CD4-positive, CD25-positive, alpha-beta regulatory T cell (primary cell): ENCODE data around the gene IER2. TPM values are rescaled to one million over a fixed set of nuclear protein-coding genes. Genes with fewer than 3 reads are reported as not detected.
A peak's percentile ranks its signal among the peaks of the same experiment; 100 is the strongest.

Experiments used
- ATAC-seq, 2 donors: fragments of 150-1000 bp; cut with Tn5 transposase; one replicate each; pipeline ENCODE4 v1.10.0; 2021; ENCODE audit warnings: low read depth in 2 of 2, moderate number of reproducible peaks in 2 of 2, moderate library complexity in 1 of 2
- DNase-seq, 3 donors: peaks; one replicate each; pipeline versions ENCODE4 v3.0.0 to v3.0.0-alpha.2; 2012 to 2022; ENCODE audit warnings: mixed read lengths in 1 of 3
- H3K27ac ChIP-seq: one replicate; pipeline ENCODE4 v1.7.0; 2013; ENCODE audit warnings: mild to moderate bottlenecking, low read length; ENCODE audit not compliant: insufficient read depth, poor library complexity, severe bottlenecking
- H3K27me3 ChIP-seq: one replicate; pipeline ENCODE4 v1.7.0; 2013; ENCODE audit warnings: low read length; ENCODE audit not compliant: control insufficient read depth, insufficient read depth
- H3K36me3 ChIP-seq: one replicate; pipeline ENCODE4 v1.7.0; 2013; ENCODE audit warnings: mild to moderate bottlenecking, low read length, moderate library complexity; ENCODE audit not compliant: control insufficient read depth, insufficient read depth
- H3K4me1 ChIP-seq: 2 replicates; pipeline ENCODE4 v1.7.0; 2013; ENCODE audit warnings: mild to moderate bottlenecking, low read length; ENCODE audit not compliant: insufficient read depth, control insufficient read depth, poor library complexity, severe bottlenecking
- H3K4me3 ChIP-seq: one replicate; pipeline ENCODE4 v1.7.0; 2013; ENCODE audit warnings: low read depth, mild to moderate bottlenecking, low read length, moderate library complexity
- H3K9me3 ChIP-seq, 2 experiments: 1 replicate in 1 of 2; 2 replicates in 1 of 2; pipeline ENCODE4 v1.7.0; 2013; ENCODE audit warnings: low read length in 2 of 2, mild to moderate bottlenecking in 1 of 2, moderate library complexity in 1 of 2; ENCODE audit not compliant: control insufficient read depth in 2 of 2
- H3K27ac Mint-ChIP-seq, 3 donors: one replicate each; pipeline ENCODE4 v1.8.0; 2020 to 2022; ENCODE audit warnings: mild to moderate bottlenecking in 3 of 3, mixed read lengths in 3 of 3, moderate library complexity in 2 of 3
- H3K27me3 Mint-ChIP-seq: one replicate; pipeline ENCODE4 v1.8.0; 2022; ENCODE audit warnings: mild to moderate bottlenecking, mixed read lengths
- H3K36me3 Mint-ChIP-seq: one replicate; pipeline ENCODE4 v1.8.0; 2020; ENCODE audit warnings: mixed read lengths
- H3K4me1 Mint-ChIP-seq, 4 donors: one replicate each; pipeline ENCODE4 v1.8.0; 2020 to 2022; ENCODE audit warnings: mixed read lengths in 4 of 4, mild to moderate bottlenecking in 1 of 4
- H3K4me3 Mint-ChIP-seq, 4 donors: one replicate each; pipeline ENCODE4 v1.8.0; 2020 to 2022; ENCODE audit warnings: mild to moderate bottlenecking in 4 of 4, mixed read lengths in 4 of 4, moderate library complexity in 3 of 4
- H3K9me3 Mint-ChIP-seq, 7 donors: one replicate each; pipeline ENCODE4 v1.8.0; 2020 to 2022; ENCODE audit warnings: mixed read lengths in 7 of 7, mild to moderate bottlenecking in 3 of 7, moderate library complexity in 2 of 7
- polyA plus RNA-seq, 4 donors: library from polyadenylated mRNA; unstranded; fragments of 300-500 nt; fragmentation: Illumina TruSeq; gene quantifications; one replicate each; pipeline ENCODE4 v1.2.3, GENCODE V29; 2021
- total RNA-seq: library from RNA; stranded (reverse); gene quantifications from one replicate; pipeline ENCODE4 v1.2.3, GENCODE V29; 2022

Gene IER2, protein sequence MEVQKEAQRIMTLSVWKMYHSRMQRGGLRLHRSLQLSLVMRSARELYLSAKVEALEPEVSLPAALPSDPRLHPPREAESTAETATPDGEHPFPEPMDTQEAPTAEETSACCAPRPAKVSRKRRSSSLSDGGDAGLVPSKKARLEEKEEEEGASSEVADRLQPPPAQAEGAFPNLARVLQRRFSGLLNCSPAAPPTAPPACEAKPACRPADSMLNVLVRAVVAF
- total RNA-seq (478 TPM), polyA plus RNA-seq (100 to 1,000 TPM; 144 to 234 (median 197) TPM)

DNA sequence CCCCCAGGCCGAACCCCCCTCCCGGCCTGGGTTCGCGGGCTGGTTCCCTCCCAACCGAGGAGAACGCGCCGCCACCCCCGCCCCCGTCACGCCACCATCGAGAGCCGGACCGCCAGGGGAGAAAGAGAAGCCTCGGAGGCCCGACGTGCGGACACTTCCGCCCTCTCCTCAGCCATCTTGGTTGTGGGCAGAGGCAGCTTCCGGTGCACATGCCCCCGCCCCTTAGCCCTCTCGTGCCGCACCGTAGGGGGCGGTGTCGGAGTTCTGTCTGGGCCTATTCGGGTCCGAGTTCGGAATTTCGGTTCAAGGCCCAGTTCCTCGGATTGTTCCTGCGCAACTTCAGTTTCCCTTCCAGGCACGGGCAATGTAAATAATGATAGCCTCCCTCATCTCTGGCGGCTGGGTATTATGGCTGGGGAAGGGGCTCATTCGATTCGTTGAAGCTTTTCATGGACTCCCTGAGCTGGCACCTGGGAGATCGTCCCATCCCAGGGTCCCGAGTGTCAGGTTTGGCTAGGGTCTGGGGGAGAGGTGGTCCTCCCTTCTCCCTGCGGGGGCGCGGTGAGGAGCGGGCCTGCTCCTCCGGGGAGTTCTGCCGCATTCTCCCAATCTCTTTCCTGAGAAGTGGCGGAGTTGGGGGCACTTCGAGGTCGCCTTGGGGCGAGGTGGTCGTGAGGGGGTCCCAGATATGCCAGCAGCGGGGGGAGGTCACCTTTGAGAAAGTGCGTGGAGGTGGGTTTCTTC, at the start of gene IER2, which contains the start of gene STX10:
Gene IER2, plus strand, starts transcription at position 225 of the 744 bp plus-strand sequence. CDS start 2,776 bp downstream, outside the sequence.
Gene STX10, minus strand, starts transcription at position 189 of the 744 bp plus-strand sequence. CDS start 202 bp downstream, outside the sequence.
- H3K4me1 ChIP-seq, result peaks cover 39% of the 10 kb centered on the region
- H3K9me3 ChIP-seq, result no peaks in the 10 kb centered on the region
- H3K4me3 Mint-ChIP-seq, result peak within 1 kb of the TSS; percentile 94 to 99 (median 98)
- peak within 1 kb of the TSS; percentile 96 to 99 (median 99) for H3K27ac Mint-ChIP-seq
- no peaks in the 10 kb centered on the region for H3K27me3 ChIP-seq
- peak within 1 kb of the TSS; percentile 92 for H3K4me3 ChIP-seq
- peak; percentile 62 to 65 for ATAC-seq
- H3K36me3 ChIP-seq, result peaks cover 1% of the 10 kb centered on the region
- H3K9me3 Mint-ChIP-seq, result peaks cover 0 to 5% (median 1%) of the 10 kb centered on the region in 7 donors
- H3K27ac ChIP-seq, result peak within 1 kb of the TSS; percentile 97
- H3K4me1 Mint-ChIP-seq, result peaks cover 0 to 33% (median 13%) of the 10 kb centered on the region in 4 donors
- H3K36me3 Mint-ChIP-seq, result peaks cover 14% of the 10 kb centered on the region
- DNase-seq, result peak; percentile 90 to 95 (median 91)
- H3K27me3 Mint-ChIP-seq, result peaks cover 16% of the 10 kb centered on the region

DNA sequence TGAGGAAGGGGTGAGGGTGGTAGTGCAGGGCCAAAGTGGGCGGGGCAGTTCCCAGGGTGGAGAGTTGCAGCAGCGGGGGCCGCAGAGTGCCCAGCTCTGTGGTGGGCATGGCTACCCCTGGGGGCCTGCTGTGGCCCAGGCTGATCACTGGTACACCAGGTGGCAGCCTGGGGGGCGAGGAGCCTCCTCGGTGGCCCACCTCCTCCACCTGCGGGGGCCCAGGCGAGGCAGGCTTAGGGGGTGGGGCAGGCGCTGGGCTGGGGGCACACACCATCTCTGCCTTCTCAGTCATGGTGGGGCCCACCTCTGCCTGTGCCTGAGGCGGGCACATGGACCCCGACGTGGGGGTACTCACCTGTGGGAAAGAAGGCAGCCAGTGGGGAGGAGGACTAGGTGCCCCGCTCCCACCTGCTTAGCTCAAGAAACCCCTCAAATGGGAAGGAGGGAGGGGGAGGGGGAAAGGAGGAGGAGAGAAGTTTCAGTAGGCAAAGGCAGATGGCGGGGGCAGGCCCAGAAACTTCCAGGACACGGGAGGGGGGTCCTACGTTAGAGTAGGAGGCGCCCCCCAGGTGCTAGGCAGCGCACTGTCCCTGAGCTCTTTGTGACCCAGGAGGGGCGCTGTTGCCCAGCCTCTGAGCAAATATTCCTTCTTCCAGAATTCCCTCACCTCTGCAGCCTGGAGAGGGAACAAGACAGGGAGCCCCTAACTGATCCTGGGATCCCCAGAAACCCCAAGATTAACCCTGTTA, 49.2 kb upstream of the IER2 start:
- Histone ChIP-seq H3K9me3 (no peaks in the 10 kb centered on the region), H3K4me1 (peaks cover 98% of the 10 kb centered on the region), H3K36me3 (no peaks in the 10 kb centered on the region), H3K27me3 (no peaks in the 10 kb centered on the region), H3K4me3 (peak overlapping the region; percentile 67), H3K27ac (peak overlapping the region; percentile 87)
- peaks cover 6% of the 10 kb centered on the region for H3K36me3 Mint-ChIP-seq
- peaks cover 5 to 67% (median 32%) of the 10 kb centered on the region in 4 donors for H3K4me1 Mint-ChIP-seq
- H3K27ac Mint-ChIP-seq, result peak overlapping the region; percentile 83 to 98 (median 95)
- H3K9me3 Mint-ChIP-seq, result peaks cover 0 to 1% (median 0%) of the 10 kb centered on the region in 7 donors
- DNase-seq (no peak), ATAC-seq (no peak)
- peak overlapping the region; percentile 86 to 91 (median 90) for H3K4me3 Mint-ChIP-seq
- peaks cover 16% of the 10 kb centered on the region for H3K27me3 Mint-ChIP-seq

DNA sequence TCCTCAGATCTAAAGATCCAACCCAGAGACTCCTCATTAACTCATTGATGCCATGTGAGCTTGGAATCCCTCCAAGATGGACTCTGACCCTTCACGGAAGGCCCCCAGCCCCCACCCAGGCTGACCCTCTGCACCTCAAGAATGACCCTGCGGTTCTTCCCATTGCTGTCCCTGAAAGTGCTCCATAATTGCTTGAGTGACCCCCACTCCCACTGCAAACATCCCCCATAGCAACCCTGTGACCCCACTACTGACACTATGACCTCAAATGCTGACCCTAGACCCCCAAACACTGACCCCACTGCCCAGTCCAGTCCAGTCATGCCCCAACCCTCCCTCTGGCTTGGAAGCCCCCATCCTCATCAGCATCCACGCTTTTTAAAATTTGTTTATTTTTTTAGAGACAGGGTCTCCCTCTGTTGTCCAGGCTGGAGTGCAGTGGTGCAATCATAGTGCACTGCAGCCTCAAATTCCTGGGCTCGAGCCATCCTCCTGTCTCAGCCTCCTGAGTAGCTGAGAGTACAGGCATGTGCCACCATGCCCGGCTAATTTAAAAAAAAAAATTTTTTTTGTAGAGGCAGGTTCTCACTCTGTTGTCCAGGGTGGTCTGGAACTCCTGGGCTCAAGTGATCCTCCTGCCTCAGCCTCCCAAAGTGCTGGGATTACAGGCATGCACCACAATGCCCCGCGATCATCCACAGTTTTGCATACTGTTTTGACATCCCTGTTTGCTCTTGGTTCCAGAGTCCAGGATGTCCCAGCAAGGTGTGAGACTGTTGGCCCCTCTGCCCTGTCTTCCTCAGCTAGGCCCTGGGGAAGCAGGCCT, 48.4 kb upstream of the IER2 start:
- Histone ChIP-seq H3K9me3 (no peaks in the 10 kb centered on the region), H3K36me3 (no peaks in the 10 kb centered on the region), H3K27ac (peak overlapping the region; percentile 87), H3K4me3 (peak overlapping the region; percentile 67), H3K4me1 (peaks cover 91% of the 10 kb centered on the region), H3K27me3 (no peaks in the 10 kb centered on the region)
- DNase-seq (no peak), ATAC-seq (no peak)
- peak overlapping the region; percentile 83 to 95 (median 88) for H3K27ac Mint-ChIP-seq
- peaks cover 0 to 1% (median 0%) of the 10 kb centered on the region in 7 donors for H3K9me3 Mint-ChIP-seq
- H3K4me1 Mint-ChIP-seq, result peaks cover 5 to 63% (median 28%) of the 10 kb centered on the region in 4 donors
- H3K4me3 Mint-ChIP-seq, result peak overlapping the region; percentile 86 to 90 (median 88)
- peaks cover 12% of the 10 kb centered on the region for H3K27me3 Mint-ChIP-seq
- peaks cover 6% of the 10 kb centered on the region for H3K36me3 Mint-ChIP-seq

DNA sequence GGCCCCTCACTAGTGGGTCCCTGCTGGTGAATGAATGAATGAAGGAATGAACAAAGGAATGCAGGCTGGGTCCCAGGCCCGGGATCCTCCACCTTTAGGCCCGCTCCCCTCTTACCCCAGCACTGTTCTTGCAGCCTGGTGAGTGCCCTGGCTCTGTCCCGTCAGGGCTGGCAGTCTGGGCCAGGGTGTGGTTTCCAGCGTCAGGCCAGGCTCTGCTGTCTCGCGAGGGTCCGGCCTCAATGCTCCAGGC, 47.9 kb upstream of the IER2 start:
- Histone ChIP-seq H3K36me3 (no peaks in the 10 kb centered on the region), H3K27ac (peak overlapping the region; percentile 72), H3K4me3 (peak overlapping the region; percentile 67), H3K9me3 (no peaks in the 10 kb centered on the region), H3K4me1 (peaks cover 86% of the 10 kb centered on the region), H3K27me3 (no peaks in the 10 kb centered on the region)
- Mint-ChIP-seq H3K4me3 (peak overlapping the region; percentile 86 to 90 (median 88)), H3K27me3 (peaks cover 7% of the 10 kb centered on the region), H3K4me1 (peaks cover under 1 to 59% (median 25%) of the 10 kb centered on the region in 4 donors), H3K27ac (peak overlapping the region; percentile 83 to 95 (median 88)), H3K36me3 (peaks cover 6% of the 10 kb centered on the region), H3K9me3 (peaks cover 0 to 1% (median 0%) of the 10 kb centered on the region in 7 donors)
- DNase-seq (no peak), ATAC-seq (no peak)

DNA sequence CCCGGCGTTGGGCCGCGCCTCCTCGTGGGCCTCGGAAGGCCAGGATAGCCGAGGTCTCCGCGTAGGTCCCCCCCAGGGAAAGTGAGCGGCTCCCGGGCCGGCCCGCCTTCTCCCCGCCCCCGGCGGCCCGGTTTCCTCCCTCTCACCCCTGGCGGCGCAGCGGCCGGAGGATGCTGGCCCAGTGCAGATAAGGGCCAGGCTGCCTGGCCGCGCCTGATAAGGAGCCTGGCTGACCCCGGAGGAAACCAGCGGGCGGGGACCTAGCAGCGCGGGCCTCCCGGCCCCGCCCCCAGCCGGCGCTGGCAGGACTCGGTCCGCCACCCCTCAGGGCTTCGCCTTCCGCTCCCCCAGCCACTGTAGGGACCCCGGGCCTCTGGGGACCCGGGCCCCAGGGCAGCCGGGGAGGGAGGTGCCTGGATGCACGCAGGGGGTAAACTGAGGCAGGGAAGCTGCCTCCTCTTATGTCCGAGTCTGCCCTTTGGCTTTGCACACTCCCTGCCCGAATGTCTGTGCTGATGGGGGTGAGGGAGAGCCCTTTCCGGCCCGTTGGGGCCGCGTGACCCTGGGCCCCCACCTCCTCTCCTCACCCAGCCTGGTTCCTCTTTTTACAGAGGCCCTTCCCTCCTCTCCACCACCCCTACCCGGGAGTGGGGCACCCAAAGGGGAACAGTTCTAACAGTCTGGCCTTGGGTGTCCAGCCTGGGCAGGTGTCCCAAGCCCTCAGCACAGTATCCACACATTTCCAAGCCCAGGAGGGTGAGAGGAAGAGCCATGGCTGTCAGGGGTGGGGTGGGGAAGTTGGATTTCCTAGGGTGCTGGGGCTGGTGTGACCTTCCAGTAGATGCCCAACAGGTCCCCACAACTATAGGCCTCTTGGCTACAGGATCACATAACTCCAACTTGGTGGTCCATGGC, 47.3 kb upstream of the IER2 start, which contains the start of gene LYL1:
Gene LYL1, minus strand, starts transcription at position 193 of the 915 bp plus-strand sequence. CDS start 1,687 bp downstream, outside the sequence.
- Mint-ChIP-seq H3K4me3 (peak within 1 kb of the TSS; percentile 90 to 93 (median 90)), H3K9me3 (peaks cover 0 to 1% (median 0%) of the 10 kb centered on the region in 7 donors), H3K27me3 (peaks cover 6% of the 10 kb centered on the region), H3K27ac (peak within 1 kb of the TSS; percentile 83 to 95 (median 88)), H3K4me1 (peaks cover 0 to 57% (median 24%) of the 10 kb centered on the region in 4 donors), H3K36me3 (peaks cover 6% of the 10 kb centered on the region)
- H3K27ac ChIP-seq, result peak within 1 kb of the TSS; percentile 72
- peak within 1 kb of the TSS; percentile 67 for H3K4me3 ChIP-seq
- no peaks in the 10 kb centered on the region for H3K36me3 ChIP-seq
- H3K4me1 ChIP-seq, result peaks cover 80% of the 10 kb centered on the region
- peak in 1 of 2 donors; percentile 20 for ATAC-seq
- no peaks in the 10 kb centered on the region for H3K27me3 ChIP-seq
- no peaks in the 10 kb centered on the region for H3K9me3 ChIP-seq
- peak in 2 of 3 donors; percentile 30 to 63 for DNase-seq

DNA sequence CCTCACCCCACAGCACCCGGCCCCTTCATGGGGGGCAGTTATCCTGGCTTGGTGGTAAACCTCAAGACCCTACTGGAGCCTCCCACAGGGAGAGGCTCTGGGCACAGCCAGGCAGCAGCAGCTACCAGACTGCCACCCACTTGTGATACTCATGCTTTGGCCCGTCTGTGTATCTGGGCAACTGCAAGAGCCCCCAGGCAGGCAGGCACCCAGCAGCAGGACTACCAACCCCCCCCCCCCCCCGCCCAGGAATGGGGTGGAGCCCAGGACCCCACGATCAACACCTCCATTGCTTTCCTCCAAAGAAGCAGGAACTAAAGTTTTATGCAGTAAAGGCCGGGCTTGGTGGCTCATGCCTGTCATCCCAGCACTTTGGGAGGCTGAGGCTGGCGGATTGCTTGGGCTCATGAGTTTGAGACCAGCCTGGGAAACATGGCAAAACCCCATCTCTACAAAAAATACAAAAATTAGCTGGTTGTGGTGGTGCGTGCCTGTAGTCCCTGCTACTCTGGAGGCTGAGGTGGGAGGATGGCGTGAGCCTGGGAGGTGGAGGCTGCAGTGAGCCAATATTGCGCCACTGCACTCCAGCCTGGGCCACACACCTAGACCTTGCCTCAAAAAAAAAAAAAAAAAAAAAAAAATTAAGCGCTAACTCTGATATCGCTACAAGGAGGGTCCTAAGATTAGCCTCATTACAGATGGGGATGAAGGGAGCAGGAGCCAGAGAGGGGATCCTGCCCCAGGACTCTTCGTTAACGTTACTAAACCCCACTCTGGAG, 46.4 kb upstream of the IER2 start:
- DNase-seq (no peak), ATAC-seq (no peak)
- Histone ChIP-seq H3K27me3 (no peaks in the 10 kb centered on the region), H3K4me1 (peaks cover 72% of the 10 kb centered on the region), H3K27ac (peak overlapping the region; percentile 72), H3K9me3 (no peaks in the 10 kb centered on the region), H3K36me3 (no peaks in the 10 kb centered on the region), H3K4me3 (peak overlapping the region; percentile 59)
- Mint-ChIP-seq H3K27ac (peak overlapping the region; percentile 71 to 92 (median 88)), H3K4me3 (peak overlapping the region; percentile 90 to 97 (median 92)), H3K4me1 (peaks cover 0 to 53% (median 21%) of the 10 kb centered on the region in 4 donors), H3K36me3 (peaks cover 6% of the 10 kb centered on the region), H3K27me3 (no peaks in the 10 kb centered on the region), H3K9me3 (no peaks in the 10 kb centered on the region)
